ENCODE data around the gene SYCE3. TPM values are rescaled to one million over a fixed set of nuclear protein-coding genes. Genes with fewer than 3 reads are reported as not detected.

Gene SYCE3
- total RNA-seq, 1 donor from 2014 or later: not detected

- H3K9me3 Mint-ChIP-seq (ENCODE audit: unreplicated experiment): peaks cover 4% of the 10 kb centered on the region
- H3K4me1 Mint-ChIP-seq (ENCODE audit: low read depth, unreplicated experiment): no peaks in the 10 kb centered on the region
- TF ChIP-seq CTCF (IDR thresholded peaks at IDR 0.05; ENCODE audit: partially characterized antibody, unreplicated experiment): no peak
- no peaks in the 10 kb centered on the region for H3K36me3 Mint-ChIP-seq (ENCODE audit: unreplicated experiment)
- no peak overlapping the region for H3K4me3 Mint-ChIP-seq (ENCODE audit: unreplicated experiment)
- H3K27me3 Mint-ChIP-seq (ENCODE audit: unreplicated experiment): peaks cover 2% of the 10 kb centered on the region
- DNase-seq: no peak
- H3K27ac Mint-ChIP-seq (ENCODE audit: unreplicated experiment): no peak overlapping the region
Measured at GRCh38 chr22:50569896-50570535, 7.3 kb upstream of the SYCE3 start.

GRCh38 chr22:50569041-50569459 is 6.3 kb upstream of the SYCE3 start:
- Mint-ChIP-seq H3K36me3 (ENCODE audit: unreplicated experiment) (no peaks in the 10 kb centered on the region), H3K4me1 (ENCODE audit: low read depth, unreplicated experiment) (no peaks in the 10 kb centered on the region), H3K4me3 (ENCODE audit: unreplicated experiment) (no peak overlapping the region), H3K27ac (ENCODE audit: unreplicated experiment) (no peak overlapping the region), H3K27me3 (ENCODE audit: unreplicated experiment) (peaks cover 2% of the 10 kb centered on the region), H3K9me3 (ENCODE audit: unreplicated experiment) (peaks cover 4% of the 10 kb centered on the region)
- no peak for DNase-seq
- no peak for TF ChIP-seq CTCF (IDR thresholded peaks at IDR 0.05; ENCODE audit: partially characterized antibody, unreplicated experiment)

DNA sequence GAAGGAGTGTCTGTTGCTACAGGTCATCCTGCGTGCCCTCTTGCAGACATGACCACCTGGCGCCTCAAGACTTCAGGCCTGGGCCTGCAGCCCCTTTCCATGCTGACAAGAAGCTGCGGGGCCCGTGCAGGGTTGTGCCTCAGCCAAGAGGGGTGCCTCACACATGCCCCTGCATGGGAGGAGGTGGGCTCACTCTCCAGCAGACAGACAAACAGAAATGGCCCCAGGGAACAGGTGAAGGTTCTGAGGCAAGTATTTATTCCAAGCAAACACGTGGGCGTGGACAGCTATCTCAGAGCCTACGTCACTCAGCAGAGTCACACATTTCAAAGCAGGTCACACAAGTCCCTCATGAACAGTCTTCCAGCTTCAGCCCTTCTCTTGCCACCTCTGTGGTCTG is 5.9 kb upstream of the SYCE3 start:
- no peaks in the 10 kb centered on the region for H3K4me1 Mint-ChIP-seq (ENCODE audit: low read depth, unreplicated experiment)
- H3K4me3 Mint-ChIP-seq (ENCODE audit: unreplicated experiment): no peak overlapping the region
- H3K9me3 Mint-ChIP-seq (ENCODE audit: unreplicated experiment): peaks cover 4% of the 10 kb centered on the region
- H3K27me3 Mint-ChIP-seq (ENCODE audit: unreplicated experiment): peaks cover 2% of the 10 kb centered on the region
- H3K36me3 Mint-ChIP-seq (ENCODE audit: unreplicated experiment): no peaks in the 10 kb centered on the region
- H3K27ac Mint-ChIP-seq (ENCODE audit: unreplicated experiment): no peak overlapping the region
- TF ChIP-seq CTCF (IDR thresholded peaks at IDR 0.05; ENCODE audit: partially characterized antibody, unreplicated experiment): no peak
- DNase-seq: no peak

GRCh38 chr22:50567721-50568252 is 5.1 kb upstream of the SYCE3 start:
- H3K4me1 Mint-ChIP-seq (ENCODE audit: low read depth, unreplicated experiment): peaks cover 4% of the 10 kb centered on the region

More at GRCh38 chr22:50567721-50568252, 5.1 kb upstream of the SYCE3 start:
- no peak for DNase-seq
- no peak for TF ChIP-seq CTCF (IDR thresholded peaks at IDR 0.05; ENCODE audit: partially characterized antibody, unreplicated experiment)
- no peak overlapping the region for H3K4me3 Mint-ChIP-seq (ENCODE audit: unreplicated experiment)
- peaks cover 2% of the 10 kb centered on the region for H3K27me3 Mint-ChIP-seq (ENCODE audit: unreplicated experiment)
- peaks cover 4% of the 10 kb centered on the region for H3K9me3 Mint-ChIP-seq (ENCODE audit: unreplicated experiment)
- H3K27ac Mint-ChIP-seq (ENCODE audit: unreplicated experiment): no peak overlapping the region
- H3K36me3 Mint-ChIP-seq (ENCODE audit: unreplicated experiment): no peaks in the 10 kb centered on the region
